Activated B cell treated with CpG ODN at 0.5 μM for 24 hours (primary cell): Measurements from ENCODE around the gene PRKN. TPM values are rescaled to one million over a fixed set of nuclear protein-coding genes. Genes with fewer than 3 reads are reported as not detected.

Experiments
- ATAC-seq: fragments of 200-7000 bp; cut with Tn5 transposase; one replicate; pipeline ENCODE4 v1.10.0; 2021; ENCODE audit warnings: low read depth, mild to moderate bottlenecking, moderate library complexity
- CTCF ChIA-PET: fragments of 350-600 bp; sonication (Branson Sonifier 250); formaldehyde crosslinking; loops from one replicate; lab custom pipeline; 2021; ENCODE audit warnings: antibody characterized with exemption; lab: Charles Lee
- POLR2A ChIA-PET: fragments of 350-600 bp; sonication (Branson Sonifier 250); formaldehyde crosslinking; loops from one replicate; lab custom pipeline; 2021; ENCODE audit warnings: antibody characterized with exemption; lab: Charles Lee
- DNase-seq: peaks from one replicate; pipeline ENCODE4 v3.0.0; 2022
- H3K27ac Mint-ChIP-seq: one replicate; pipeline ENCODE4 v1.8.0; 2020; ENCODE audit warnings: mixed read lengths
- H3K27me3 Mint-ChIP-seq: one replicate; pipeline ENCODE4 v1.8.0; 2021; ENCODE audit warnings: mixed read lengths
- H3K36me3 Mint-ChIP-seq: one replicate; pipeline ENCODE4 v1.8.0; 2021; ENCODE audit warnings: low read depth, mixed read lengths
- H3K4me1 Mint-ChIP-seq: one replicate; pipeline ENCODE4 v1.8.0; 2021; ENCODE audit warnings: mixed read lengths
- H3K4me3 Mint-ChIP-seq: one replicate; pipeline ENCODE4 v1.8.0; 2020; ENCODE audit warnings: mild to moderate bottlenecking, mixed read lengths
- H3K9me3 Mint-ChIP-seq: one replicate; pipeline ENCODE4 v1.8.0; 2020; ENCODE audit warnings: mixed read lengths
- intact Hi-C: fragments of 100-400 bp; cut with micrococcal nuclease; formaldehyde crosslinking; loops from one replicate; pipeline ENCODE4 v1.15.1; 2024
- total RNA-seq: library from RNA; stranded (reverse); gene quantifications from 2 replicates; pipeline ENCODE4 v1.2.3, GENCODE V29; 2022
- TF ChIP-seq, protein P1 (sequence below): fragments of 200-600 bp; IDR thresholded peaks from one replicate; pipeline ENCODE4 v1.8.0; 2022; ENCODE audit warnings: antibody characterized with exemption, mild to moderate bottlenecking

PRKN gene
- total RNA-seq, 1 donor from 2014 or later, result 2.3 TPM

DNA sequence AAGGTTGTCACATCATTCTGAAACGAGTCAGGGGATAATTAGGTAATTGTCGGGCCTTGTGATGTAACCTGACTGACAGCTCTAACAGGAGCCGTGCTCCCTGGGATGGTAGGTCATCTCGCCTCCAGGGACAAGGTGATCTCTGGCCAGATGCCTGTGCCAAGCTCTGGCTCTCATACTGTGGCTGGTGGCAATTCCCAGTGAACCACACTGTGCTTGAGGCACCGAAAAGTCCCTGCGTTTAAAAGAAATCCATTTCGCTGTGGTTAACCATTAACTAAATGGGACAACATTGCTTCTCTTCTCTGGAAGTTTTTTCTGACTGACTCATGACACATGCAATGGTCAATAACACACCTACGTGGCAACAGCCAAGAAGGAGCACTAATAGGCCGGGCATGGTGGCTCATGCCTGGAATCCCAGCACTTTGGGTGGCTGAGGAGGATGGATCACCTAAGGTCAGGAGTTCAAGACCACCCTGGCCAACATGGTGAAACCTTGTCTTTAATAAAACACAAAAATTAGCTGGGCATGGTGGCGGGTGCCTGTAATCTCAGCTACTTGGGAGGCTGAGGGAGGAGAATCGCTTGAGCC is 669.2 kb downstream of the PRKN start:
- H3K27ac Mint-ChIP-seq, result no peak overlapping the region
- H3K4me3 Mint-ChIP-seq, result no peak overlapping the region
- H3K9me3 Mint-ChIP-seq, result peaks cover 2% of the 10 kb centered on the region
- no peaks in the 10 kb centered on the region for H3K4me1 Mint-ChIP-seq
- no peaks in the 10 kb centered on the region for H3K27me3 Mint-ChIP-seq
- H3K36me3 Mint-ChIP-seq, result no peaks in the 10 kb centered on the region
- TF ChIP-seq, protein P1, sequence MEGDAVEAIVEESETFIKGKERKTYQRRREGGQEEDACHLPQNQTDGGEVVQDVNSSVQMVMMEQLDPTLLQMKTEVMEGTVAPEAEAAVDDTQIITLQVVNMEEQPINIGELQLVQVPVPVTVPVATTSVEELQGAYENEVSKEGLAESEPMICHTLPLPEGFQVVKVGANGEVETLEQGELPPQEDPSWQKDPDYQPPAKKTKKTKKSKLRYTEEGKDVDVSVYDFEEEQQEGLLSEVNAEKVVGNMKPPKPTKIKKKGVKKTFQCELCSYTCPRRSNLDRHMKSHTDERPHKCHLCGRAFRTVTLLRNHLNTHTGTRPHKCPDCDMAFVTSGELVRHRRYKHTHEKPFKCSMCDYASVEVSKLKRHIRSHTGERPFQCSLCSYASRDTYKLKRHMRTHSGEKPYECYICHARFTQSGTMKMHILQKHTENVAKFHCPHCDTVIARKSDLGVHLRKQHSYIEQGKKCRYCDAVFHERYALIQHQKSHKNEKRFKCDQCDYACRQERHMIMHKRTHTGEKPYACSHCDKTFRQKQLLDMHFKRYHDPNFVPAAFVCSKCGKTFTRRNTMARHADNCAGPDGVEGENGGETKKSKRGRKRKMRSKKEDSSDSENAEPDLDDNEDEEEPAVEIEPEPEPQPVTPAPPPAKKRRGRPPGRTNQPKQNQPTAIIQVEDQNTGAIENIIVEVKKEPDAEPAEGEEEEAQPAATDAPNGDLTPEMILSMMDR, result no peak
- intact Hi-C loops, result no loop called here
- ChIA-PET CTCF (no interaction called here), POLR2A (no interaction called here)
- ATAC-seq (no peak), DNase-seq (no peak)

DNA sequence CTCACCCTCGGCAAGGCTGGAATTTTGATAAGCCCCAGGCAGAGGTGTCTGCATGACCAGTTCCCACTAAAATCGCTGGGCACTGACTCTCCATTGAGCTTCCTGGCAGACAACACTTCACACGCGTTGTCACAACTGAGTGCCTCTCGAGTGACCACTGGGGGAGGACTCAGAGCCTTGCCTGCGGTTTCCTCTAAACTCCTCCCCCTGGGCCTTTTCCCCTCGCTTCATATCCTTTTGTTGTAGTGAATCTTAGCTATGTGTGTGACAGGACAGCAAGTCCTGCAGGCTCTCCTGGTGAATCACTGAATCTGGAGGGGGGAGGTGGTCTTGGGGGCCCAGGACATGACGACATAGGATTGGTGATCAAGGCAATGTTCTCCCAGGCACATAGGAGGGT is 670.8 kb downstream of the PRKN start:
- TF ChIP-seq, protein P1, result no peak
- Mint-ChIP-seq H3K27ac (no peak overlapping the region), H3K36me3 (no peaks in the 10 kb centered on the region), H3K27me3 (no peaks in the 10 kb centered on the region), H3K4me3 (no peak overlapping the region), H3K4me1 (no peaks in the 10 kb centered on the region), H3K9me3 (peaks cover 2% of the 10 kb centered on the region)
- intact Hi-C loops, result no loop called here
- POLR2A ChIA-PET, result no interaction called here
- ATAC-seq (no peak), DNase-seq (no peak)
- CTCF ChIA-PET, result no interaction called here

DNA sequence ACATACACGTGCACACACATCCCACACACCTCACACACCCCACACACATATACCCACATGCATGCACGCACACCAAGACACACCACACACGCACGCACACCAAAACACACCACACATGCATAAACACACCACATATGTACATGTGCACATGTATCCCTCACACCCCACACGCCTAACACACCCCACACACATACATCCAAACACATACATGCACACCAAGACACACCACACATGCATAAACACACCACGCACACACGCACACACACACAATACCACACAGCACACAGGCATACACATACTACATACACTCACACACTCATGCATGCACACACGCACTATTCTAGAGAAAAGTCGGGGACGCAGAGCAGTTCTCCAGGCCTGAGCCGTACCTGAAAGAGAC is 671.5 kb downstream of the PRKN start:
- H3K9me3 Mint-ChIP-seq, result peaks cover 2% of the 10 kb centered on the region
- no peak overlapping the region for H3K27ac Mint-ChIP-seq
- DNase-seq (no peak), ATAC-seq (no peak)
- TF ChIP-seq, protein P1, result no peak
- intact Hi-C loops, result no loop called here
- H3K4me3 Mint-ChIP-seq, result no peak overlapping the region
- no peaks in the 10 kb centered on the region for H3K4me1 Mint-ChIP-seq
- no peaks in the 10 kb centered on the region for H3K27me3 Mint-ChIP-seq
- ChIA-PET CTCF (no interaction called here), POLR2A (no interaction called here)
- H3K36me3 Mint-ChIP-seq, result no peaks in the 10 kb centered on the region

DNA sequence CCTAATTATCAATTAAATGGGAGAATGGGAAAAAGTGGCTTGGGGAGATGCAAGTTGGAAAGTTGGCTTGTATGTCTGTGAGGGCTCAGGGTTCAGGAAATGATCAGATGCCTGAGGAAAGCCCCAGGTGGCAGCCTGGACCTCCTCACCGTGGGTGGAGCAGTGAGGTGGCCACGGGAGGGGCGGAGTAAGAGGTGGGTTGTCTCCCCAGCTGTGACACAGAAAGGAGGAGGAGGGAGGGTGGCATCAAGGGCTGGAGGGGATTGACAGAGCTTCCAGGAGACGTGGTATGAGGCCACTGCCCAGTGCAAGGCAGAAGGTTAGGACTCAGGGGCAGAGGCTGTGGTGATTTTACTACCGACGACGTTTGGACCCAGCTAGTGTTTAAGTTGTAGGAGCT is 672.2 kb downstream of the PRKN start:
- H3K36me3 Mint-ChIP-seq, result no peaks in the 10 kb centered on the region
- ChIA-PET CTCF (no interaction called here), POLR2A (no interaction called here)
- no peaks in the 10 kb centered on the region for H3K4me1 Mint-ChIP-seq
- DNase-seq (no peak), ATAC-seq (no peak)
- intact Hi-C loops, result no loop called here
- H3K27ac Mint-ChIP-seq, result no peak overlapping the region
- TF ChIP-seq, protein P1, result no peak
- H3K9me3 Mint-ChIP-seq, result peaks cover 4% of the 10 kb centered on the region
- H3K4me3 Mint-ChIP-seq, result no peak overlapping the region
- H3K27me3 Mint-ChIP-seq, result no peaks in the 10 kb centered on the region

DNA sequence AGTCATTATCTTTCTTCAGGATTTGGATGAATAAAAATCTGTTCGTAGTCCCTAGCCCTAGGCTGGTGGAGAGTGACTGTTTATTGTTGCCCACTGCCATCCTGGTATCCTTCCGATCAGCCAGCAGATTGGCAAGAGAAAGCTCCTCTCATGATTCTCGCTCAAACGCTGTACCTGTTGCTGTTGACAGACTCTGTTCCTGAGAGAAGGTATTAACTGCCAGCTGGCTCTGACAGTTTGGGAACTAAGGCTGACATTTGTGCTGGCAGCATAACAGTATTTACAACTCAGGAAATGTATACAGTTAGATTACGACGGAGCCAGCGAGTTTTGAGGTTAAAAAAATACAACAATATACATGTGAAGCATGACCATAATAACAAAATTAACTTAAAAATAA is 674.5 kb downstream of the PRKN start:
- Mint-ChIP-seq H3K4me1 (no peaks in the 10 kb centered on the region), H3K36me3 (no peaks in the 10 kb centered on the region), H3K4me3 (no peak overlapping the region), H3K9me3 (peaks cover 7% of the 10 kb centered on the region), H3K27me3 (no peaks in the 10 kb centered on the region), H3K27ac (no peak overlapping the region)
- intact Hi-C loops, result no loop called here
- CTCF ChIA-PET, result no interaction called here
- DNase-seq, result no peak
- no peak for ATAC-seq
- TF ChIP-seq, protein P1, result no peak
- POLR2A ChIA-PET, result no interaction called here
